CD4-positive, alpha-beta T cell treated with Interleukin-15 for 1 hour (primary cell): Measurements from ENCODE around the gene DNPH1.

Experiments used
- DNase-seq: peaks from one replicate; pipeline ENCODE4 v3.0.0-alpha.2; 2020

DNPH1 gene

GRCh38 chr6:43180058-43180457, 49.2 kb downstream of the DNPH1 start:
- no peak for DNase-seq

- no peak for DNase-seq
Observed at GRCh38 chr6:43178951-43179830, 50.1 kb downstream of the DNPH1 start.

DNA sequence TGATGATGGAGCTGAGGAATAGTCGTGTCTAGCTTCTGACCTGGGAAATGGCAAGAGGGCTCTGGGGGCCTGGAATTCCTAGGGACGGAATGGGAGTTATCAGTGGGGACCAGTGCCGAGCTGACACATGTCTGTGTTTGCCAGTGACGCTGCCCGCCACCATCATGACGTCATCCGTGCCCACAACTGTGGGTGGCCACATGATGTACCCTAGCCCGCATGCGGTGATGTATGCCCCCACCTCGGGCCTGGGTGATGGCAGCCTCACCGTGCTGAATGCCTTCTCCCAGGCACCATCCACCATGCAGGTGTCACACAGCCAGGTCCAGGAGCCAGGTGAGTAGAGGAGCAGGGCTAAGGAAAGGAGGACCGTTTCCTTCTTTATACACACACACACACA, 51.1 kb downstream of the DNPH1 start:
- DNase-seq = no peak

- no peak for DNase-seq
Observed at GRCh38 chr6:43176423-43176786, 52.9 kb downstream of the DNPH1 start.

GRCh38 chr6:43175676-43176422, 53.4 kb downstream of the DNPH1 start:
- DNase-seq = no peak
